Kidney glomerular epithelial cell (primary cell): ENCODE results near the gene PTCD2.
"Not testable (repeated sequence)": the region's sequence is repeated elsewhere in the genome, so short reads cannot be mapped to it uniquely, and the experiment has no call there.

ENCODE experiments used
- DNase-seq: peaks from one replicate; lab custom pipeline; 2025; lab: John Stamatoyannopoulos, UW

The PTCD2 gene

DNA sequence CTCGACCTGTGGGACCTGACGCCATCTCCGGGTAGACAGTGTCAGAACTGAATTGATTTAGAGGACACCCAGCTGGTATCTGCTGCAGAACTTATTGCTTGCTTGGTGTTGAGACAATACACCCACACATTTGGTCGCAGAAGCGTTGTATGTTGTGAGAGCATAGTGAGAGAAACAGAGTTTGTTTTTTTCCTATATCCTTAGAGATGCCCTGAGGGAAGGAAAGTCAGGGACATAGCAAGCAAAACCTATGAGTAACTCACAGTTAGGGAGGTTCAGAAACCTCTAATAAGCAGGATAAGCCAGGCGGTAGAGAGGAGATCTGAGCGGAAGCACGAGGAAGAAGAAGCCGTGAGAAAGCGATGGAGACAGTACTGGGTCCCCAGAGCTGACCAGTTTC lies 59.8 kb downstream of the PTCD2 start:
- DNase-seq = no peak

DNA sequence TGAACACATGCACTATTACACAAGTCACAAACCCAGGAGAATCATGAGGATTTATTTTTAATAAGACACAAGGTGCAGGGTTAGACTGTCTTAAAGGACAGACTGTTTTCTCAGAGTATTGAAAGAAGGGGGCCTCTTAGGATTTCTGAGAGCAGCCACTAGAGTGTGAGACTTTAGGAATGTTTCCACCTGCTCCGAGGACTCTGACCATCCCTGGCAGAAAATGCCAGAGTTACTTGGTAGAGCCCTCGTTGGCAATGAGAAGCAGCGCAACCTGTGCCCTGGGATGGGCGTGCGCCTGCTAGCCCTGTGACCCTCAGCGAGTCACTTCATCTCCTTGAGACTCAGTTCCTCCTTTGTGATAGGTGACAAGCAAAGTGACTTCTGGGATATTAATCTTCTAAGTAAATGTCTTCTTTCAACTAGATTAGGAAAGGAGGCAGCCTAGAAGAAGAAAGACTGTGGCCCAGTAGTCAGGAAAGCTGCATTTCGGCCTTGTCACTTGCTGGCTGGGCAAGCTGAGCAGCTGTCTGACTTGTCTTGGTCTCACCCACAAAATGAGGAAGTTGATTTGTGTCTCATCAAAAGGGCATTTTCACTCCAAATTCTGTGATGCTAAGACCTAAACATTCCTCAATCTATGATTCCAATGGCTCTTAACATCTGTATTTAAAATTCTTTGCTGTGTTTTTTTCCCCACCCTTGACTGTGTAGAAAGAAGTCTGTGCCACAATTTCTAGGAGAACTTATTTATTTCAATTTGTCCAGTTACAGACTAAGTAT lies 60.5 kb downstream of the PTCD2 start:
- no peak for DNase-seq

DNA sequence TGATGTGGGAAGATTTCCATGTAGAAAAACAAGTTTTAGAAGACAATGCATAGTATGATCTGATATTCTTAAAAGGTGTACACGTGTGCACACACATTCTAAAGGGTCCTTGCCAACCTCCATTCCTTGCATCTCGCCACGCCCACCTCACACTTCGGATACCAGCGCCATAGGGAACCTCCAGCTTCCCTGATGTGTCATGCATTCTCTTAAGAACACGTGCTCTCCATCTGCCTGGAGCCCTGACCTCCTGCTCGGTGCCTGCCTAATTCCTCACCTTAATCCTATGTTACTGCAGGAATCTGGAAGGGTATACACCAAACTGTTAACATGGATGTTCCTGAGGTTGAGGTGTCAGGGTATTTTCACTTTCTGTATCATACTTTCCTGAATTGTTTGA lies 63.1 kb downstream of the PTCD2 start:
- DNase-seq = no peak

DNA sequence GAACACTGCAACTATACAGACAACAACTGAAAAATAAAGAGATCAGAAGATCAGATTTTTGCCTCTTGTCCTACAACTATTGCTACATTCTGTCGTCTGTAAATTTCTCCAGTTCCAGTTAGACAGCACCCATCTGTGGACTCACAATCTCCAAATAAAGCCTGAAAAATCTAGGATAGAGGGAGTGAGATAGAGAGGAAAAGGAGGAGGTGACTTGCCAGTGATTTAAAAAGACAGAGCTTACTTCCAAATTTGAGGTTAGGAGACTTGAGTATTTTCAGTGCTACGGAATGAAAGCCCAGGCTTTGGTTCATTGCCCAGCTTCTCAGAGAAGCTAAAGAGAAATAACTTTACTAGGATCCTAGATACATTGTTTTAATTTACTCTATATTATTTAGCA lies 63.6 kb downstream of the PTCD2 start:
- no peak for DNase-seq

DNA sequence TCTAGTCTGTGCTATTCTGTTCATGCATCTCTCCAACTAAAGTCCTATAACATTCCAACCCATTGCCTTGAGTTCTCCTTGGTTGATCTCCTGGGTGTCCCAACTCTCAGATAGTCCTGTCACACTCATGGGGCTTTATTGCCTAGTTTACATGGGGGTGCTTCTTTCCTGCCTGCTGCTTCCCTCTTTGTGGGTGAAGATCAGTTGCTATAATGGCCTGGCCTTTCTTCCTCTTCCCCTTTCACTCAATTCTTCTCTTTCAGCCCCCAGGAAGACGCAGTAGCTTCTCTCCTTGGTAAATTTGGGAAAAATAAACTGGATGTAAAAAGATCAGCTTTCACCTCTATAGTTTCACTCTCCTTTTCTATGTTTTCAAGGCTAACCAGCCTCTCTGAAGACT lies 66.5 kb downstream of the PTCD2 start:
- no peak for DNase-seq

DNA sequence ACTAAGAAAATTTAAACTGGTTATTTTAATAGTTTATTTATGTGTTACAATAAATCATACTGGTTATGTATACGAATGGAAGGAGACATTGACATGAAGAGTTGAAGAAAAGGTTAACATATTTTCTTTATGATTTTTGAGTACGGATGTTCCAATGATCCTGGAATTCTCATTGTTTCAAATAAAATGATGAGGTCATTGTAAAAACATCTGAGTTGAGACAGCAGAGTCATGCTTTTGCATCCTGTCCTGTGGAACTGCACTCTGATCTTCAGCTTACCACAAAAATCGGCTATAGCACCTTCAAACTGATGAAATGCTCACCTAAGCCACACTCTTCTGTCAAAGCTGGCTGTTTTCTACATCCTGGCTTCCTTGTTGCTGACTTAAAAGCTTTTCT lies 67.8 kb downstream of the PTCD2 start:
- peak; percentile 79 for DNase-seq

DNA sequence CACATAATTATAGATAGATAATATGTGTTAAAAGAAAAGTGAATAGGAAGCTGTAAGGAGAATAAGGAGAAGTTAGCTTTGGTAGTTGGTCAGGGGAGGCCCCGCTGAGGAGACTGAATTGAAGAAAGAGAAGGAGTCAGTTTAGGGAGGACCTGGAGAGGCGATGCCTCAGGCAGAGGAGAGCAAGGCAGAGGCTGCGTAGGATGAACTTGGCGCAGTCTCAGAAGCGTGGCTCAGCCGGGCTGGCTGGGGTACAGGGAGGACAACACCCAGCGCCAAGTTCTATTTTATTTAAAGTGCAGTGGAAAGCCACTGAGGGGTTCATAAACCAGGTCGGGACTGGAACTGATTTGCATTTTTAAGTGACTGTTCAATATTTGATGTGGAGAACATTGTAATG lies 68.5 kb downstream of the PTCD2 start:
- no peak for DNase-seq

DNA sequence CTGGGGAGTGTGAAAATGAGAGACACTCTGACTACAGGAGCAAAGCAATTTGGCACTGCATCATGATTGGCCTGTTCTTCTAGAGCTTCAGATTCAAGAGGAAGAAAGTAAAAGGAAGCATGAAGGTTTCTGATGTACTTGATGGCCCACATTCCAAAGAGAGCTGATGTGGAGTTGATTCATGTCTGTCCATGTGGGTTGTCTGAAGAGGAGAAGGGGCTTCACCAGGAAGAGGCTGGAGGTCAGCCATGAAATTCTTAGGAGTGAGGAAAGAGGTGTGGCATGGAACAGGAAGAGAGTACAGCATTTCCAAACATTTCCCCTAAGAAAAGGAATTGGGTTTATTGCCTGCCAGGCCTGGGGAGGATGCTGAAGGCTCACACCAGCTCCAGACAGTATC lies 70.7 kb downstream of the PTCD2 start:
- no peak for DNase-seq

DNA sequence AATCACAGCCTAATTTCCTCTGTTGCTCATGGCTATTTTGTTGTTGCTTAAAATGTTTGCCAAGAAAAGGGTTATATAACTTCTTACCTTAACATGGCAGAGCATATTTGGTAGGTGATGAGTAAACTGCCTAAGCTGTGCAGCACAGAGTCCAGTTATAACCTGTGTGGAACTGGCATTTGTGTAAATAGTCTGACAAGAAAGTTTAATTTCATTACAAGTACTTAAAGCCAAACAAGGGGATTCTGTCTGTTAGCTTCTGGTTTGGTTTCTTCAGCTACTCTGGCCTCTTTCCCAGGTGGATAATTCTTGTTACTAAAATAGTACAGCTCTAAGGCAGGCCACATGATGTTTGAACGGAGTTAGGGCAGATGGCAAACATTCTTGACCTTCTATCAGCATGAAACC lies 72.2 kb downstream of the PTCD2 start:
- no peak for DNase-seq

DNA sequence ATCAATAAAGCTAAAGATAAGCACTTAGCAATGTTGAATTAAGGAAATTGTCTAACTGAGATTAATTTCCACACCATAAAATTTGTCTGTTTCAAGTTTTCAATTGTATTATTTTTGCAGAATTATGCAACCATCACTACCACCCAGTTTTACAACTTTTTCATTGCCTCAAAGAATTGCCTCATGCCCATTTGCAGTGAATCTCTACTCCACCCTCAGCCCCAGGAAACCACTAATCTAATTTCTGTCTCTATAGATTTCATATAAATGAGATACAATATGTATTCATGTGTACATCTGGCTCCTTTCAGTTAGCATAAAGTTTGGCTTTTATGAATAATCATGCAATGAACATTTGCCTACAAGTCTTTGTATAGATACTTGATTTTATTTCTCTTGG lies 72.9 kb downstream of the PTCD2 start:
- no peak for DNase-seq

DNA sequence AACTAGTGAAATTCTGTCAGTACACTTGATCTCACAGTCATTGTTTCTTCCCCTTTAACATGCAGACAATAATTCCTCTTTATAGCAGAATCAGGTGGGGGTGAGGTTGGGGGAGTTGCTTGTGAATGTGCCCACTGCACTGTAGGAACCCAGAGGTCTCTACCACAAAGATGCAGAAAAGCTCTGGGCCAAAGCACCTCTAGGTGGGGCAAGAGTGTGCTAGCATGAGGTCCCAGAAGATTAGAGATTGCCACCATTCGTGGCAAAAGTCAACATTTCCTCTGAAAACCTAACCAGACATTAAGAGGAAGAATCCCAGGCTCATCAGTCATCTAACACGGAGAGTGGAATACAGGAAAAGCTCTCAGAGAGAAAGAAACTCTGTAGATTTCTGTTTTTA lies 74.5 kb downstream of the PTCD2 start:
- no peak for DNase-seq

DNA sequence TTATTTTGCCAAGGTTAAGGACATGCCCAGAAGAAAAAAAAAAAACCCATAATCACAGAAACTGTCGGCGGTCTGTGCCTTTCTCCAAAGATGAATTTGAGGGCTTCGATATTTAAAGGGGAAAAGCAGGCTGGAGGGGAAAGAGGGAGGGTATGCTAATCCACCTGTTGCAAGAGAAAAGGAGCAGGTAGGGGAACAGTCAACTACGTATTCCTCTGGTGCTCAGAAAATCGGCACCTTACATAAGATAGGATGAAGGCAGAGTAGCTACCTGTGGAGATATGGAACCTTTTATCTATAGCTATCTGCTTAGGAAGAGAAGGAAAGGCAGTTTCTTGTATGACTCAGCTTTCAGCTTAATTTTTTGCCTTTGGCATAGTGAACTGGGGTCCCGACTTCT lies 77.7 kb downstream of the PTCD2 start:
- no peak for DNase-seq

DNA sequence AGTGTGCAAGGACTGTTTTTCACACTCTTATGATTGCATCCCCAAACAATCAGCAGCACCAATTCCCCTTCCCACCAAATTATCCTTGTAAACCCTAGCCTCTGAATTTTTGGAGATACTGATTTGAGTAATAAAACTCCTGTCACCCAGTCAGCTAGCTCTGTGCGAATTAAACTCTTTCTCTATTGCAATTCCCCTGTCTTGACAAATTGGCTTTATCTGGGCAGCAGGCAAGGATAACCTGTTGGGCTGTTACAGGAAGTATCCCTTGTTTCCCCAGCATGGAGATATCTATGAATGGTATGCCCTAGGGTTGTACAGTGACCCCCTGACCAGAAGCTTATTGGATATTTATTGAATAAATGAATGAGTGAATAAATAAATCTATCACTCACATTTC lies 80.8 kb downstream of the PTCD2 start:
- no peak for DNase-seq

DNA sequence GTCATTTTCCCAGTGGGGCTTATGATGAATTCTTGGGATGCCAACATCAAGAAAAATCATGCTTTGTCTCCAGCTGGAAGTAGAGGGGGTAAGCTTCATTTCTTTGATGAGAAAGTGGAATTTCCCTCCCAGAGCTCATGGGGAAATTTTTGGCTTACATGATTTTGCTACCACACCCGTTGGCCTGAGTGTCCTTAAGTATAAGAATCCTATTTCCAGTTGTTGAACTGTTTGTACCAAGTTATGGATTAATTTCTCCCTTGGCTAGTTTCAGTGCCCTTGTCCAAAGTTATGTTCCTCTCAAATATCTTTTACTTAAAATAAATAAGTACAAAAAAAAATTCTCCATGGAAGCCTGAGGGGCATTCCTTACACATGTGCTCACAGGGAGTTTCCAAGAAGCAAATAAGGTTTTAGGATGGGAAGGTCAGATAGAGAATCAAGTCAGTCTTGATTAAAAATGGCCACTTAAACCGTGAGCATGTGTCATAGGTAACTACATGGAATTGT lies 82.3 kb downstream of the PTCD2 start:
- peak; percentile 11 for DNase-seq

DNA sequence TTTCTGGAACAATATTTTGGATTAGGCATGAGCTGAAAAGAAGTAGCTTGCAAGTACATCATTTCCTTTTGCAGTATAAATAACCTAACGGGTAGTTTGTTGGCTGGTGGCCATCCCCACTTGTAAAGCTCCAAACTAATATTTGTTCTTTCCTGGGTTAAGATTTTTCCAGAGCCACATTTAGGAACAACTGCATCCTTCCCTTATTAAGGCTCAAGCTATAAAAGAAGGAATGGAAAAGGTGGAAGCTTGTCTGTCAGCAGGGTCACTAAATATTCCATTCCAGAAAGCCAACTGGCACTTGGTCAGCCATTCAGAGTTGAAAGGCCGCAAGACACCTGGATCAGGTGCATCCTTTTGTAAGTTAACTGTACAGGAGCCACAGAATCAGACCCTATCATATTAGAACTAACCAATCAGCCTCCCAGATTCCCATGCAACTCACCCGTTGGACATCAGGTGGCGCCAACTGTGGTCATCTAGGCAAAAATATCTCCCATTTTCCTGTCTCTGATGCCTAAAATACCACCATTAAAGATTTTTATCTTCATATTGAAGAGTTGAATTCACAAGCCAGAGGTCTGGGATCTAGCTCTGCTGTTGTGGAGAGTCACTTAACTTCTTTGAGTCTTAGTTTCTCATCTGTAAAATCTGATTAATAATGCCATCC lies 82.9 kb downstream of the PTCD2 start:
- no peak for DNase-seq

DNA sequence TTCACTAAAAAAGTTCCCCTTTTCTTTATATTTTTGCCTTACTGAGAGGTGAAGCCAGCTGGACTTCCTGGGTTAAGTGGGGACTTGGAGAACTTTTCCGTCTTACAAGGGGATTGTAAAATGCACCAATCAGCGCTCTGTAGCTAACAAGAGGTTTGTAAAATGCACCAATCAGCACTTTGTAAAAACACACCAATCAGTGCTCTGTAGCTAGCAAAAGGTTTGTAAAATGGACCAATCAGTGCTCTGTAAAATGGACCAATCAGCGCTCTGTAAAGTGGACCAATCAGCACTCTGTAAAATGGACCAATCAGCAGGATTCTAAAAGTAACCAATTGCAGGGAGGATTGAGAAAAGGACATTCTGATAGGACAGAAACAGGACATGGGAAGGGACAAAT lies 84.6 kb downstream of the PTCD2 start:
- DNase-seq = not testable (repeated sequence)

DNA sequence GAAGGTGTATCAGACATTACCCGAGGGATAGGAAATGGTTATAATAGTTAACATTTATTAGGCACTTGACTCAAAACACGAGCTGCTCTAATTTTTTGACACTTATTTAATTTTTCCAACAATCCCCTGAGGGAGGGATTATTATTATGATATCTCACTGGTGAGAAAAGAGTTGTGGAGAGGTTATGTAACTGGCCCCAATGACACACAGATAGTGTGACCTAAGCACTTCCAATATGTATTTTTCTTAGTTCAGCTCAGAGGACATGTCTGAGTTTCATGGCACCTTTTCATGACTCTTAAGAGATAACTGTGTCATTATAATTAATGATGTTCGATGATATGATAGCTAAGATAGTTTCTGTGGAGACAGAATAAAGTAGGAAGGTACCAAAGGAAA lies 86.9 kb downstream of the PTCD2 start:
- DNase-seq = no peak

DNA sequence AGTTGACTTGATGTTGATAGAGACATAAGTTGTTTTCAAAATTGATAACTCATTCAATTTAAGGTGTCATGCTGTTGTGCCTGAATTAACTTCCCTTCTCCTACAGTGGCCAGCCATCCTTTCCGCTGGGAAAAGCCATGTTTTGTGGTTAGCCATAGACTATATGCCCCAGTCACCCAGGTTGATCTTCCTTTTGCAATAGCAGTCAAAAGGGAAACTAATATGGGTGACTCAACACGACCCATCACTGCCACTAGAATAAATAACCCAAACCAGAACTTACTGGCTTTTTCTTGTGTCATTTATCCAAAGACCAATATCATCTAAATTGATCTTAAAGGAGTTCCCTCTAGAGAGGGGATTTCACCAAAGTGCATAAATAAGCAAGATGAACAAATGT lies 87.4 kb downstream of the PTCD2 start:
- no peak for DNase-seq

DNA sequence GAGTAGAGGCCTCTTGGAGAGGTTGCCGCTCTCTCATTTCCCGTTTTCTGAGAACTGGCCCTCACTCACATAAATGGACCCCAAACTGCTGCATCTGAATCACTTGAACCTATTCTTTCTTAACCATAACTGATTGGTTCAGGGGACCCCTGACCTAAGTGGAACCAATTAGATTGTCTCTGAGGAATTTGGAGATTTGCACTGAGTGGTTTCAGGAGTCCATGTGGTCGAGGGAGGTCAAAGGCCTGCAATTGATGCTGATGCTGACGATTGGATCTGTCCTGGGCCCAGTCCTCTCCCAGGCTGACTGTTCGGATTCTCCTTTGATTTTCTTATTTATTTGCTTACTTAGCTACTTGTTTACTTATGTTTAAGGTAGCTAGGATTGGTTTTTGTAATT lies 88.0 kb downstream of the PTCD2 start:
- no peak for DNase-seq

DNA sequence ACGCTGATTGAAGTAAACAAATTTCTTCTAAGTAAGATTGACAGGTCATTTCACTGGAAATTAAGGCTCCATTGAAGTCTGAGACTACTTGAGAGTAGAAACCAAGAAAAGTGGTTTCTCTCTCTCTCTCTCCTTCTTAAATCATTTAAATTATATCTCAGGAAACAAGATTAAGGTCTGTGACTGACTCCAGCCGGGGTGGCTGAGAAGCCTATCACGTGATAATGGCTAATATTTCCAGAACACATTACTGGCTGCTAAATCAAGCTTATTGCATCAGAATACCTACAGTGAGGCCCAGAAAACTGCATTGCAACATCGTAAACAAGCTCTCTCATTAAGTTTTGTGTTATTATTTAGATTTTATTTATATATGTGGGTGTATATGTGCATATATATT lies 88.4 kb downstream of the PTCD2 start:
- no peak for DNase-seq

DNA sequence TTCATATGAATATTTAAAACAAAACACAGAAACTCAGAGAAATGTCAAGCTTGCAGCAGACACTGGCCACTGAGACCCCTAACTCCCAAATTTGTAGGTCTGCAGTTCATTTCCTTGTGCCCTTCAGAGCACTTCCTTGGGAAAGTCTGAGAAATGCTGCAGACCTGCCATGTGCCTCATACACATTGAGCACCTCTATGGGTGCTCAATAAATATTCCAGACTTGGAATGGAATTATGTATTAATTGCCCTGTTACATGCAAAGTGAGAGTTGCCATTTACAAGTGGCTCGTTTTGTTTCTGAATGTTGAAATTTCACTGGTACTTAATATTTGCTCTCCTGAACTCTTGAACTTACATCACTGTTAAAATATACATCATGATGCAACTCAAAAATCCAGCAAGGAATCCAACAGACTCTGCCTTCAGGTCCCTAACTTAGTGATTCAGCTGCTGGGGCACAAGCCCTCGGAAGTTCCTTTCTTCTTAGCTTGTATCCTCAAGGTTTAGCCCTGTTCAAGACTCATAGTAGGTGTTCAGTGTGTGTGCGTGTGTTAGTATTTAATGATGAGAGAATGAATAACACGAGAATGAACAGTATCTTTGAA lies 90.6 kb downstream of the PTCD2 start:
- DNase-seq = no peak

DNA sequence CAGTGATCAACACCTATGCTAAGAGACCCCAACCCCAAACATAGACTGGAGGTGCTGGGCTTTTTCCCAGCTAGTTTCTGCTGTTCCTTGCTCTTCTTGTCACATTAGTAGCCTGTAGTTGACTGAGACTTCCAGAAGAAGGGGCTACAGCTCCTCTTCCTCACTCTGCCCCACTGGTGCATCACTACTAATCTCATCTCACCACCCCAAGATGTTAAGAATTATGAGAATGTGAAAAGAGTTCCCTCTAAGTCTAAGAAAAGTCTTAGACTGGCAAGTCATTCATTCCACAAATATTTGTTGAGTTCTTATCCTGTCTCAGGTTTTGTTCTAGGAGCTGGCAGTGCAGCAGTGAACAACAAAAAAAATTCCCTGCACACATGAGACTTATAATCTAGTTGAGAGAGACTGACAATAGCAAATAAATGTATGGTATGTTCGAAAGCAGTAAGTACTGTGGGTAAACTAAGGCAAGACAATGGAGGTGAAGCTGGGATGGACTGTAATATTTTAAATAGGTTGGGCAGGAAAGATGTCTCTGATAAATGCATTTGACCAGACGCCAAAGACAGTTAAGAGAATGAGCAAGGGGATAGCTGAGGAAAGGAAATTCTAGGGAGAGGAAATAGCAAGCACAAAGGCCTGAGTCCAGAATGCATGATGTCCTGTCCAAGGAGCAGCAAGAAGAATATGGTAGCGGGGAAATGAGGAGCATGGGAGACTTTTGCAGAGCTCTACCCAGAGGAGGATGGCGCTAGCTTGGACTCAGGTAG lies 92.3 kb downstream of the PTCD2 start:
- DNase-seq = peak; percentile 18
